B cell (primary cell): ENCODE results near the gene ELP2. TPM values are rescaled to one million over a fixed set of nuclear protein-coding genes. Genes with fewer than 3 reads are reported as not detected.

Experiments used
- ATAC-seq: fragments of 200-7000 bp; cut with Tn5 transposase; one replicate; pipeline ENCODE4 v1.10.0; 2021; ENCODE audit warnings: low read depth, mild to moderate bottlenecking, moderate number of reproducible peaks, moderate library complexity
- CTCF ChIA-PET: fragments of 350-600 bp; sonication (Branson Sonifier 250); formaldehyde crosslinking; loops from one replicate; lab custom pipeline; 2021; ENCODE audit warnings: antibody characterized with exemption, inconsistent platforms; lab: Charles Lee
- POLR2A ChIA-PET: fragments of 350-600 bp; sonication (Branson Sonifier 250); formaldehyde crosslinking; loops from one replicate; lab custom pipeline; 2021; ENCODE audit warnings: antibody characterized with exemption; lab: Charles Lee
- DNase-seq: peaks from one replicate; pipeline ENCODE4 v3.0.0; 2013
- H2AFZ ChIP-seq: 2 replicates; pipeline ENCODE4 v1.6.1; 2012; ENCODE audit warnings: mild to moderate bottlenecking, low read depth, low read length; ENCODE audit not compliant: insufficient read depth, poor library complexity, severe bottlenecking
- H3K27ac ChIP-seq, 2 donors: 1 replicate in 1 of 2; 2 replicates in 1 of 2; pipeline ENCODE4 v1.5.1; 2012 to 2013; ENCODE audit warnings: low read length in 2 of 2, mild to moderate bottlenecking in 2 of 2, moderate library complexity in 1 of 2
- H3K27me3 ChIP-seq, 4 experiments: fragments of 200-600 bp in 1 of 4; sonication (generic) in 1 of 4; replicated peaks in 1 of 4; 1 replicate in 2 of 4; 2 replicates in 2 of 4; pipeline versions ENCODE4 v1.6.1 to v1.7.0; 2013 to 2016; ENCODE audit warnings: low read length in 3 of 4, mild to moderate bottlenecking in 2 of 4, mixed read lengths in 1 of 4, moderate library complexity in 1 of 4; ENCODE audit not compliant: insufficient read depth in 4 of 4, control insufficient read depth in 3 of 4; ENCODE audit errors: control extremely low read depth in 1 of 4
- H3K36me3 ChIP-seq, 2 experiments: replicated peaks in 1 of 2; 1 replicate in 1 of 2; 2 replicates in 1 of 2; pipeline versions ENCODE4 v1.6.1 to v1.7.1; 2013; ENCODE audit warnings: low read length in 1 of 2; ENCODE audit not compliant: insufficient read depth in 2 of 2, control insufficient read depth in 1 of 2; ENCODE audit errors: control extremely low read depth in 1 of 2, extremely low read depth in 1 of 2
- H3K4me1 ChIP-seq, 2 donors: fragments of 200-600 bp in 1 of 2; sonication (generic) in 1 of 2; 1 replicate in 1 of 2; 2 replicates in 1 of 2; pipeline versions ENCODE4 v1.5.1 to v1.6.1; 2013 to 2017; ENCODE audit warnings: low read length in 2 of 2; ENCODE audit not compliant: control insufficient read depth in 2 of 2, insufficient read depth in 2 of 2
- H3K4me2 ChIP-seq: replicated peaks from 2 replicates; pipeline ENCODE3; 2012; ENCODE audit warnings: mild to moderate bottlenecking, low read depth, low read length; ENCODE audit not compliant: poor library complexity, severe bottlenecking
- H3K4me3 ChIP-seq, 5 experiments: fragments of 200-600 bp in 1 of 5; sonication (generic) in 1 of 5; 1 replicate in 3 of 5; 2 replicates in 2 of 5; pipeline versions ENCODE4 v1.5.1 to v1.7.0; 2011 to 2016; ENCODE audit warnings: low read length in 4 of 5, mild to moderate bottlenecking in 4 of 5, low read depth in 2 of 5, control low read depth in 1 of 5, moderate library complexity in 1 of 5; ENCODE audit not compliant: insufficient read depth in 1 of 5; ENCODE audit errors: control extremely low read depth in 1 of 5, extremely low read depth in 1 of 5
- H3K79me2 ChIP-seq: fragments of 200-600 bp; sonication (generic); one replicate; pipeline ENCODE4 v1.6.0; 2016; ENCODE audit warnings: low read length; ENCODE audit not compliant: control insufficient read depth, insufficient read depth
- H3K9ac ChIP-seq: fragments of 200-600 bp; sonication (generic); 2 replicates; pipeline ENCODE4 v1.6.1; 2017; ENCODE audit warnings: mild to moderate bottlenecking, low read length, moderate library complexity
- H3K9me3 ChIP-seq, 3 donors: one replicate each; pipeline versions ENCODE4 v1.6.1 to v1.7.1; 2013; ENCODE audit warnings: low read length in 2 of 3; ENCODE audit not compliant: control insufficient read depth in 2 of 3, insufficient read depth in 1 of 3; ENCODE audit errors: control extremely low read depth in 1 of 3
- H4K20me1 ChIP-seq: 2 replicates; pipeline ENCODE4 v1.6.0; 2012; ENCODE audit warnings: mild to moderate bottlenecking, low read length; ENCODE audit not compliant: insufficient read depth, control insufficient read depth, poor library complexity, severe bottlenecking
- H3K27ac Mint-ChIP-seq: one replicate; pipeline ENCODE4 v1.8.0; 2021; ENCODE audit warnings: mixed read lengths
- H3K27me3 Mint-ChIP-seq: one replicate; pipeline ENCODE4 v1.8.0; 2021; ENCODE audit warnings: mixed read lengths
- H3K4me1 Mint-ChIP-seq: one replicate; pipeline ENCODE4 v1.8.0; 2021; ENCODE audit warnings: mixed read lengths
- H3K4me3 Mint-ChIP-seq: one replicate; pipeline ENCODE4 v1.8.0; 2021; ENCODE audit warnings: mixed read lengths
- H3K9me3 Mint-ChIP-seq: one replicate; pipeline ENCODE4 v1.8.0; 2022; ENCODE audit warnings: mixed read lengths; ENCODE audit not compliant: insufficient read depth
- CTCF ChIP-seq: fragments of 200-600 bp; IDR thresholded peaks from one replicate; pipeline ENCODE4 v1.8.0; 2022; ENCODE audit warnings: antibody characterized with exemption, mild to moderate bottlenecking
- EZH2 ChIP-seq: IDR thresholded peaks from 2 replicates; pipeline ENCODE4 v1.6.1; 2012; ENCODE audit warnings: borderline replicate concordance, low read depth, mild to moderate bottlenecking, moderate library complexity, low read length; ENCODE audit not compliant: insufficient read depth, poor library complexity, severe bottlenecking
- WGBS: methylation state at CpG from one replicate; pipeline ENCODE4 v1.1.5; 2013; ENCODE audit warnings: missing lambda C conversion rate; ENCODE audit not compliant: insufficient coverage; 5-methylcytosine and 5-hydroxymethylcytosine counted together
- intact Hi-C: fragments of 100-400 bp; cut with micrococcal nuclease; formaldehyde crosslinking; loops from one replicate; pipeline ENCODE4 v1.10.0; 2022
- polyA plus RNA-seq: library from polyadenylated mRNA; depleted of rRNA; stranded (reverse); fragments of >200 nt; gene quantifications from 2 replicates; pipeline ENCODE4 v1.2.3, GENCODE V29; 2012
- total RNA-seq, 2 donors: library from RNA; stranded (reverse); fragments of 120-200 nt in 1 of 2; gene quantifications; 1 replicate in 1 of 2; 2 replicates in 1 of 2; pipeline versions ENCODE4 v1.2.3 to v1.2.4, GENCODE V29; 2013 to 2022

ELP2 gene
- total and polyA plus RNA-seq, 2 donors (not counting 1 experiment from before 2014, with no cell fraction given): 45.7 to 137 TPM

GRCh38 chr18:36107477-36107876 lies 22.2 kb upstream of the ELP2 start:
- Histone ChIP-seq H3K9ac (no peak overlapping the region), H3K27ac (no peak overlapping the region), H3K79me2 (no peaks in the 10 kb centered on the region), H3K36me3 (peaks cover 0 to 16% of the 10 kb centered on the region in 2 experiments), H3K4me1 (no peaks in the 10 kb centered on the region), H2AFZ (no peak overlapping the region), H3K27me3 (no peaks in the 10 kb centered on the region), H3K4me3 (no peak overlapping the region), H3K9me3 (peaks cover 0 to 4% (median 0%) of the 10 kb centered on the region in 3 donors), H4K20me1 (no peaks in the 10 kb centered on the region), H3K4me2 (no peak overlapping the region)
- Mint-ChIP-seq H3K4me3 (no peak overlapping the region), H3K27ac (no peak overlapping the region), H3K4me1 (no peaks in the 10 kb centered on the region), H3K9me3 (no peaks in the 10 kb centered on the region), H3K27me3 (peaks cover 4% of the 10 kb centered on the region)
- intact Hi-C loops: no loop called here
- ATAC-seq: no peak
- DNase-seq: no peak
- TF ChIP-seq EZH2 (no peak), CTCF (no peak)
- ChIA-PET POLR2A (no interaction called here), CTCF (interaction anchor here (0.7 to 1.8 kb wide), 2 partner anchors 12 to 177 kb away, joined by 3 to 9 read pairs; no protein-coding TSS in a partner anchor)

- H3K27me3 Mint-ChIP-seq: no peaks in the 10 kb centered on the region
- intact Hi-C loops: no loop called here
- H3K27ac ChIP-seq: no peak overlapping the region
- no peaks in the 10 kb centered on the region for H3K27me3 ChIP-seq
- DNase-seq: no peak
- H3K9ac ChIP-seq: no peak overlapping the region
- H3K9me3 Mint-ChIP-seq: no peaks in the 10 kb centered on the region
- no peaks in the 10 kb centered on the region for H3K79me2 ChIP-seq
- no peak overlapping the region for H3K4me2 ChIP-seq
- ATAC-seq: no peak
- H4K20me1 ChIP-seq: no peaks in the 10 kb centered on the region
- H3K4me1 ChIP-seq: no peaks in the 10 kb centered on the region
- no peak overlapping the region for H3K4me3 Mint-ChIP-seq
- H2AFZ ChIP-seq: no peak overlapping the region
- no peaks in the 10 kb centered on the region for H3K4me1 Mint-ChIP-seq
- CTCF ChIA-PET: interaction anchor here (0.7 to 1.8 kb wide), 2 partner anchors 12 to 176 kb away, joined by 3 to 9 read pairs; no protein-coding TSS in a partner anchor
- no peaks in the 10 kb centered on the region for H3K9me3 ChIP-seq
- no peak for TF ChIP-seq EZH2
- no peak for TF ChIP-seq CTCF
- POLR2A ChIA-PET: interaction anchor here (0.6 kb wide), 1 partner anchor 9 kb away, joined by 9 read pairs; no protein-coding TSS in a partner anchor
- no peak overlapping the region for H3K27ac Mint-ChIP-seq
- H3K36me3 ChIP-seq: peaks cover 0 to 23% of the 10 kb centered on the region in 2 experiments
- no peak overlapping the region for H3K4me3 ChIP-seq
- WGBS: no CpG with 5 or more reads among the region's 2 CpGs
Observed at GRCh38 chr18:36108196-36108595, 21.5 kb upstream of the ELP2 start.
